ENCODE measurements around the gene EPHB2. TPM values are rescaled to one million over a fixed set of nuclear protein-coding genes. Genes with fewer than 3 reads are reported as not detected.

EPHB2 gene
- total and polyA plus RNA-seq, 2 of the 4 experiments (the other 2 are of a cell fraction) = 52.3 to 58.8 TPM

DNA sequence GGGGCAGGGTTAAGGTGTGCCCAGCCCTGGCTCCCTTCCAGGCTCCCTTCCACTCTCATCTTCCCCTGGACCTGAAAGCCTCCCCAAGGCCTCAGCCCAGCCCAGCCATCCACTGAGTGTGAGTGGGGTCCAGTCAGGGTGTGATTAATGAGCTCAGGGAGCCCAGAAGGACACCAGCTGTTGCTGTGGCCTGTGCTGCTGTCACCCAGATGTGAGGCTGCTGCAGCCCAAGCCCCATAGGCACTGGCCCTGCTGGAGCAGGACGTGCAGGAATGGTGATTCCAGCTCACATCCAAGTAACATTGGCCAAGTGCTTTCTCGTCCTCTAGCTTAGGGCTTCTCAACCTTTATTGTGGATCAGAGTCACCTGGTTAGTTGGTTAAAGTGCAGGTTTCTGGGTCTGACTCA, 77.6 kb downstream of the EPHB2 start:
- Histone ChIP-seq H3K4ac (ENCODE audit: low read depth, low read length) (no peak overlapping the region), H2AK9ac (replicated peaks; ENCODE audit: low read depth, low read length, poor library complexity) (no peak overlapping the region), H3K27me3 (ENCODE audit: control insufficient read depth, insufficient read depth, low read length) (no peaks in the 10 kb centered on the region), H3K4me2 (ENCODE audit: low read depth, low read length) (no peak overlapping the region), H2AFZ (replicated peaks; ENCODE audit: low read length, poor library complexity) (no peak overlapping the region), H2BK5ac (ENCODE audit: low read depth, low read length, poor library complexity, severe bottlenecking) (no peak overlapping the region), H3K56ac (ENCODE audit: extremely low read depth, insufficient read depth, low read length) (no peak overlapping the region), H3K36me3 (ENCODE audit: control insufficient read depth, insufficient read depth, low read length) (peaks cover 15% of the 10 kb centered on the region), H4K91ac (ENCODE audit: insufficient read depth, low read depth, low read length) (no peak overlapping the region), H3K27ac (ENCODE audit: insufficient read depth, low read length) (no peak overlapping the region), H2BK20ac (ENCODE audit: low read depth, low read length) (no peak overlapping the region), H2AK5ac (ENCODE audit: low read depth, low read length) (no peak overlapping the region), H2BK15ac (ENCODE audit: low read depth, low read length) (no peak overlapping the region), H4K20me1 (ENCODE audit: insufficient read depth, low read length) (peaks cover 40% of the 10 kb centered on the region), H3K9me1 (ENCODE audit: insufficient read depth, low read length) (peaks cover 15% of the 10 kb centered on the region), H3K23ac (ENCODE audit: low read depth, low read length) (no peak overlapping the region), H2BK120ac (ENCODE audit: low read depth, low read length) (no peak overlapping the region), H3K14ac (replicated peaks; ENCODE audit: low read depth, low read length) (peak overlapping the region; percentile 50; the same call in 1 of the 2 replicates), H4K5ac (ENCODE audit: low read depth, low read length) (no peak overlapping the region), H3K9ac (ENCODE audit: low read depth, low read length) (no peak overlapping the region), H4K8ac (ENCODE audit: low read depth in 2 of 2, low read length in 2 of 2) (no peak overlapping the region), H3K4me1 (ENCODE audit: control insufficient read depth, insufficient read depth, low read length) (peaks cover 4% of the 10 kb centered on the region), H3K18ac (ENCODE audit: low read depth, low read length) (no peak overlapping the region), H3K4me3 (ENCODE audit: insufficient read depth, low read depth, low read length) (no peak overlapping the region), H3K79me1 (ENCODE audit: low read depth in 1 of 2, low read length in 2 of 2) (peaks cover 18 to 66% of the 10 kb centered on the region in 2 experiments; a peak in 3 of 4 replicates), H3K9me3 (ENCODE audit: control insufficient read depth, insufficient read depth, low read length) (no peaks in the 10 kb centered on the region)
- intact Hi-C loops (cut with micrococcal nuclease) = no loop called here
- DNase-seq (no peak), ATAC-seq (ENCODE audit: low read depth) (no peak)
- no CpG with 5 or more reads among the region's 2 CpGs for WGBS, 2 experiments (ENCODE audit: extremely low coverage in 2 of 2, insufficient read length in 1 of 2)
- ChIA-PET POLR2A (ENCODE audit: unreplicated experiment) (no interaction called here), CTCF (no interaction called here)
- dilution Hi-C loops (cut with HindIII; ENCODE audit: low sequenced_read_pairs, unreplicated experiment) = no loop called here
- TF ChIP-seq, protein P1, sequence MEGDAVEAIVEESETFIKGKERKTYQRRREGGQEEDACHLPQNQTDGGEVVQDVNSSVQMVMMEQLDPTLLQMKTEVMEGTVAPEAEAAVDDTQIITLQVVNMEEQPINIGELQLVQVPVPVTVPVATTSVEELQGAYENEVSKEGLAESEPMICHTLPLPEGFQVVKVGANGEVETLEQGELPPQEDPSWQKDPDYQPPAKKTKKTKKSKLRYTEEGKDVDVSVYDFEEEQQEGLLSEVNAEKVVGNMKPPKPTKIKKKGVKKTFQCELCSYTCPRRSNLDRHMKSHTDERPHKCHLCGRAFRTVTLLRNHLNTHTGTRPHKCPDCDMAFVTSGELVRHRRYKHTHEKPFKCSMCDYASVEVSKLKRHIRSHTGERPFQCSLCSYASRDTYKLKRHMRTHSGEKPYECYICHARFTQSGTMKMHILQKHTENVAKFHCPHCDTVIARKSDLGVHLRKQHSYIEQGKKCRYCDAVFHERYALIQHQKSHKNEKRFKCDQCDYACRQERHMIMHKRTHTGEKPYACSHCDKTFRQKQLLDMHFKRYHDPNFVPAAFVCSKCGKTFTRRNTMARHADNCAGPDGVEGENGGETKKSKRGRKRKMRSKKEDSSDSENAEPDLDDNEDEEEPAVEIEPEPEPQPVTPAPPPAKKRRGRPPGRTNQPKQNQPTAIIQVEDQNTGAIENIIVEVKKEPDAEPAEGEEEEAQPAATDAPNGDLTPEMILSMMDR (conservative IDR thresholded peaks at IDR 0.05; ENCODE audit: low read depth, low read length) = no peak
- in situ Hi-C loops (cut with MboI; ENCODE audit: low sequenced_read_pairs) = no loop called here
- BruUV-seq (replicated peaks) = no TSS peak

Measured in IMR-90 (cell line).